PFSK-1 (cell line): ENCODE data around the gene ANKMY2.

Experiments
- FOXP2 ChIP-seq: optimal IDR thresholded peaks from 2 replicates; pipeline ENCODE3; 2011; ENCODE audit warnings: borderline replicate concordance, control low read depth, inconsistent platforms; ENCODE audit not compliant: insufficient read depth; ENCODE audit errors: extremely low read length, extremely low read depth
- POLR2AphosphoS5 ChIP-seq: IDR thresholded peaks from 2 replicates; pipeline ENCODE4 v1.6.1; 2012; ENCODE audit warnings: low read depth, mild to moderate bottlenecking, control low read depth, low read length, moderate library complexity
- SIN3A ChIP-seq: IDR thresholded peaks from 2 replicates; pipeline ENCODE4 v1.6.1; 2012; ENCODE audit warnings: mild to moderate bottlenecking, low read length, moderate library complexity, borderline replicate concordance; ENCODE audit not compliant: insufficient read depth
- TAF1 ChIP-seq: IDR thresholded peaks from 2 replicates; pipeline ENCODE4 v1.6.1; 2012; ENCODE audit warnings: low read length, control low read depth, borderline replicate concordance; ENCODE audit not compliant: insufficient read depth
- TF ChIP-seq, protein P1 (sequence below), 2 experiments: IDR thresholded peaks; 2 replicates each; pipeline versions ENCODE4 v1.6.1 to v1.8.0; 2011 to 2012; ENCODE audit warnings: low read depth in 2 of 2, low read length in 2 of 2, control low read depth in 1 of 2, inconsistent platforms in 1 of 2, mild to moderate bottlenecking in 1 of 2, moderate library complexity in 1 of 2; ENCODE audit not compliant: insufficient read depth in 1 of 2

Gene ANKMY2

DNA sequence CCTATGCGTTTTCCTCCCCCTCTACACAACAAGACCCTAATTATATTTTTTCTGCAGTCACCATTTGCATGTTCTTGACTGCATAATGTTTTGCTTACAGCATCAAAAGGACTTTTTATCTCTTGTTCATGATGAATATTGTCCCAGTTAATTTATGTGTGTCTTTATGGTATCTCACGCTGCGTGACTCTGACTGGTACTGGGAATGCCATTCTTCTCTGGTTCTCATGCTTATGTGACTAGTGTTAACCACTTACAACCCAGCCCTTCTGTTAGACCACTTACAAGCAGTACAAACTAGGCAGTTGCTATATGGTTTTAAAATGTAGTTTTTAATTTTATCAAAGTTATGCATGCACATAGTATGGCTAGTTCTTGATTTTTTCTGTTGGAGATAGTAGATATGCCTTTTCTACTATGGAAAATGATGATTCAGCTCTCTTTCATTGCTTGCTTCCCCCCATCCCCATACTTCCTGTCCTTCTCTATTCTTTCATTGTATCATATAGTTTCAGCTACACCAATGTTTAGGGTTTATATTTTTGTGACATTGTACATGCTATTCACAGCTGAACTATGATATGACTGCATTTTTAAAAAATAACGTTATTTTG, 25.3 kb upstream of the ANKMY2 start:
- TF ChIP-seq TAF1 (no peak), FOXP2 (no peak), POLR2AphosphoS5 (no peak), SIN3A (no peak)
- TF ChIP-seq, protein P1, sequence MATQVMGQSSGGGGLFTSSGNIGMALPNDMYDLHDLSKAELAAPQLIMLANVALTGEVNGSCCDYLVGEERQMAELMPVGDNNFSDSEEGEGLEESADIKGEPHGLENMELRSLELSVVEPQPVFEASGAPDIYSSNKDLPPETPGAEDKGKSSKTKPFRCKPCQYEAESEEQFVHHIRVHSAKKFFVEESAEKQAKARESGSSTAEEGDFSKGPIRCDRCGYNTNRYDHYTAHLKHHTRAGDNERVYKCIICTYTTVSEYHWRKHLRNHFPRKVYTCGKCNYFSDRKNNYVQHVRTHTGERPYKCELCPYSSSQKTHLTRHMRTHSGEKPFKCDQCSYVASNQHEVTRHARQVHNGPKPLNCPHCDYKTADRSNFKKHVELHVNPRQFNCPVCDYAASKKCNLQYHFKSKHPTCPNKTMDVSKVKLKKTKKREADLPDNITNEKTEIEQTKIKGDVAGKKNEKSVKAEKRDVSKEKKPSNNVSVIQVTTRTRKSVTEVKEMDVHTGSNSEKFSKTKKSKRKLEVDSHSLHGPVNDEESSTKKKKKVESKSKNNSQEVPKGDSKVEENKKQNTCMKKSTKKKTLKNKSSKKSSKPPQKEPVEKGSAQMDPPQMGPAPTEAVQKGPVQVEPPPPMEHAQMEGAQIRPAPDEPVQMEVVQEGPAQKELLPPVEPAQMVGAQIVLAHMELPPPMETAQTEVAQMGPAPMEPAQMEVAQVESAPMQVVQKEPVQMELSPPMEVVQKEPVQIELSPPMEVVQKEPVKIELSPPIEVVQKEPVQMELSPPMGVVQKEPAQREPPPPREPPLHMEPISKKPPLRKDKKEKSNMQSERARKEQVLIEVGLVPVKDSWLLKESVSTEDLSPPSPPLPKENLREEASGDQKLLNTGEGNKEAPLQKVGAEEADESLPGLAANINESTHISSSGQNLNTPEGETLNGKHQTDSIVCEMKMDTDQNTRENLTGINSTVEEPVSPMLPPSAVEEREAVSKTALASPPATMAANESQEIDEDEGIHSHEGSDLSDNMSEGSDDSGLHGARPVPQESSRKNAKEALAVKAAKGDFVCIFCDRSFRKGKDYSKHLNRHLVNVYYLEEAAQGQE (IDR thresholded peaks at IDR 0.05; ENCODE audit: insufficient read depth in 1 of 2, low read depth in 2 of 2, low read length in 2 of 2): no peak

DNA sequence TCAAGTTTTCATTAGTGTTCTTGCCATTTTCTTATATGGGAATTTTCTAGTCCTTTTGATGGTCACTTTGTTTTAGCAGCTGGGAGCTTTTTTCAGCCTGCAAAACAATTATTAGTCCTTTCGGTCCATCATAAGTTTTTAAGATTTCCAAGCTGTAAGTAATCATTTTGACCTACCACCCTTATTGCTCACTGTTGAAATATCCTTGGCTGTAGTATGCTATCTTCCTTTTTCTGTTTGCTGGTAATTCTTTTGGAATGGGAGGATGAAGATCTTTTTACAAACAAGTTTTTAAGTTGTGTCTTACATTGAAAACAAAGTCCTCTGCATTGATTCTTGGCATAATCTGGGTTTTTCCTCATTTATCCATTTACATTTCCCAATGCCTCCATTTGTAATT, 24.5 kb upstream of the ANKMY2 start:
- TF ChIP-seq, protein P1 (IDR thresholded peaks at IDR 0.05; ENCODE audit: insufficient read depth in 1 of 2, low read depth in 2 of 2, low read length in 2 of 2): no peak
- TF ChIP-seq FOXP2: no peak
- no peak for TF ChIP-seq TAF1
- TF ChIP-seq POLR2AphosphoS5: no peak
- TF ChIP-seq SIN3A: no peak

DNA sequence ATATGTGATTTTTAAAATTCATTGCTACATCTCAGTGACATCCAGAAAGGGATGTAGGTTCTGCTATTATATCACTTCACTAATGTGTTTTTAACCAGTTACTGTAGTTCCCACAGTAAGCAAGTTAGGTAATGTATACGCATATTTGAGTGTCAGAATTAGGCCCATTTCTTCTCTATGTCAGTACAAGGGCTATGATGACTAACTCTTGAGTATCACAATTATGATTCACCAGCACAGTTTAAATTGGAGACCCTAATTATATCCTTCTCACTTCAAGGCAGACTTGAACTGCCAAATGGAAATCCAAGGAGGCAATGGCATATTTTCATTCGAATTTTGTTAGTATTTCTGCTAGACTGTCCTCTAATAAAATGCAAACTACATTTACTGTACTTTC, 24.0 kb upstream of the ANKMY2 start:
- TF ChIP-seq, protein P1 (IDR thresholded peaks at IDR 0.05; ENCODE audit: insufficient read depth in 1 of 2, low read depth in 2 of 2, low read length in 2 of 2): no peak
- no peak for TF ChIP-seq POLR2AphosphoS5
- TF ChIP-seq SIN3A: no peak
- no peak for TF ChIP-seq FOXP2
- no peak for TF ChIP-seq TAF1

DNA sequence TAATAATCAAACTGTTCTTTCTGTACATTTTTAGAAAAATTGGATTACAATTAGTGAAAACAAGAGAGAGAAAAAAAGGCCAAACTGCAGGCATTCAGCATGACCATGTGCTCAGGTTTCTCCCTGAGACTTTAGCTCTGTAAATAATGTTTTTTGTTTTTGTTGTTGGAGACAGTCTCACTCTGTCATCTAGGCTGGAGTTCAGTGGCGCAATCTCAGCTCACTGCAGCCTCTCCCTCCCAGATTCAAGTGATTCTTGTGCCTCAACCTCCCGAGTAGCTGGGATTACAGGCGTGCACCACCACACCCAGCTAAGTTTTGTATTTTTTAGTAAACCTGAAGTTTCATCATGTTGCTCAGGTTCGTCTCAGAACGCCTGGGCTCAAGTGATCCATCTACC, 23.4 kb upstream of the ANKMY2 start:
- TF ChIP-seq SIN3A (no peak), FOXP2 (no peak), POLR2AphosphoS5 (no peak)
- TF ChIP-seq, protein P1 (IDR thresholded peaks at IDR 0.05; ENCODE audit: insufficient read depth in 1 of 2, low read depth in 2 of 2, low read length in 2 of 2): no peak

DNA sequence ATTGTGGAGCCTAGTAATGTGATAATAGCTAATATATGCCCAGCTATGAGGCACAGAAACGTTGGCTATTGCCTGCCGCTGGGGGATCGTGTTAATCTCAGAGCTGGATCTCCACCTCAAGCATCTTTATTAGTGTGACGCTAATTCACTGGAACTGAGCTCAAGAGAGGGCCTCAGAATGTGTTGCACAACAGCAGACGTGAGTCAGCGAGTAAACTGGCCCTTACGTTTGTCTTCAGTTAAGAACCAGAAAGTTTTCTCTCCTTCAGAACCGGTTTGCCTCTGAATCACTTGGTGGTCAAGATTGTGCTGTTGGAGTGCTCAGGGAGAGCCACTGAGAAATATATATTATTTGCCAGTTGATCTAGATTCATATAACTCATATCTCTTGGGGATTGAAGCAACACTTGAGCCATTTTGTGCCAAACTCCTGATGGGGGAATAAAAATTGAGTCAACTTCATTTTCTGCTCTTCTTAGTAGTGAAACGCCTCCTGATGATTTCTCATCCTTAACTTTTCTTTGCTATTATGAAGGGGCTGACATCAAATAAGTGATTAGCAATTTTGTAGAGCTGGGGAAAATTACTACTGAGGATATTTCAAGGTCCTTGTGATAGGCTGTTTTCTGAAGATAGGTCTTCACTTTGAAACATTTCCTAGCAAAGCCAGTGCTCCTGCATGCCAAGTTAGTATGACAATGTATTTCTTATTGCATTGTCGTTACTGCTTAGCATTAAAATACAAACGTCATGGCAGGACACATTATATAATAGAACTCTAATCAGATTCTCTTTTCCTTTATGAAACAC, 22.7 kb upstream of the ANKMY2 start:
- TF ChIP-seq FOXP2 (peak; percentile 81), SIN3A (no peak)
